NCI-H187 (cell line): Measurements from ENCODE around the gene SNX5.
A peak's percentile ranks its signal among the peaks of the same experiment; 100 is the strongest.

Source experiments
- DNase-seq, 2 experiments: peaks; one replicate each; lab custom pipeline; 2025; lab: John Stamatoyannopoulos, UW

Gene SNX5

GRCh38 chr20:17968366-17969277, at the start of gene SNX5, which contains the start of gene MGME1:
Gene SNX5 (minus strand): TSS chr20:17968794. CDS start chr20:17968425, 369 bp downstream.
Gene MGME1 (plus strand): TSS chr20:17969018. CDS start chr20:17969860, 842 bp downstream.
- peak; percentile 84 to 86 for DNase-seq

GRCh38 chr20:18018100-18018499, 49.5 kb upstream of the SNX5 start:
- DNase-seq: no peak

GRCh38 chr20:18016772-18017171, 48.2 kb upstream of the SNX5 start:
- no peak for DNase-seq

- no peak for DNase-seq
Measured at GRCh38 chr20:18014411-18014810, 45.8 kb upstream of the SNX5 start.

GRCh38 chr20:18012901-18013300, 44.3 kb upstream of the SNX5 start:
- no peak for DNase-seq

- DNase-seq: no peak
Measured at GRCh38 chr20:18011951-18012645, 43.5 kb upstream of the SNX5 start.

- no peak for DNase-seq
Measured at GRCh38 chr20:18011482-18011881, 42.9 kb upstream of the SNX5 start.

- DNase-seq: no peak
Measured at GRCh38 chr20:18009116-18009515, 40.5 kb upstream of the SNX5 start.

GRCh38 chr20:18007534-18008292, 39.1 kb upstream of the SNX5 start:
- no peak for DNase-seq

GRCh38 chr20:18006684-18007083, 38.1 kb upstream of the SNX5 start:
- no peak for DNase-seq

GRCh38 chr20:18005990-18006364, 37.4 kb upstream of the SNX5 start:
- DNase-seq: no peak

- no peak for DNase-seq
Measured at GRCh38 chr20:18005170-18005989, 36.8 kb upstream of the SNX5 start.

- no peak for DNase-seq
Measured at GRCh38 chr20:18004384-18005031, 35.9 kb upstream of the SNX5 start.

GRCh38 chr20:18003897-18004296, 35.3 kb upstream of the SNX5 start:
- no peak for DNase-seq

- no peak for DNase-seq
Measured at GRCh38 chr20:18001131-18001921, 32.7 kb upstream of the SNX5 start.

- no peak for DNase-seq
Measured at GRCh38 chr20:17999566-17999965, 31.0 kb upstream of the SNX5 start.

- no peak for DNase-seq
Measured at GRCh38 chr20:17998446-17998845, 29.9 kb upstream of the SNX5 start.

- DNase-seq: no peak
Measured at GRCh38 chr20:17995967-17996819, 27.6 kb upstream of the SNX5 start.

GRCh38 chr20:17993546-17993945, 25.0 kb upstream of the SNX5 start:
- DNase-seq: no peak
